Measurements from ENCODE around the gene PRKCB.

PRKCB gene

DNA sequence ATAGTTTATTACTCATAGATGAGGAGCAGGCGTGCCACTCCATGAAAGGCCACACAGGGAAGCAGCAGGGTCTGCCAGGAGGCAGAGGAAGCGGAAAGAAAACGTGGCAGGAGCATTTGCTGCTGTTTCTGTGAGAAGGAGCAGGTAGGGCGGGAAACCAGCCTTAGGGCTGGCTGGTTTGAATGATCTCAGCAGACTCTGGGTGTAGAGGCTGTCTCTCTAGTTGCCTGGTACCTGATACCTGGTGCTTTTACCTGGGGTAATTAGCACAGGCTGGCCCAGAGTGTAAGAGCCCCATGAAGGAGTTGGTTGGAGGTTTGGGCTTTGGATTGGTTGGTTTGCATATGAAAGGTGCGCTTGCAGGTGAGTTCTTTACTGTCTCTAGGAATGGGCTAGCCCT lies 215.3 kb downstream of the PRKCB start:
- no peak for DNase-seq (ENCODE audit: low spot score)

DNA sequence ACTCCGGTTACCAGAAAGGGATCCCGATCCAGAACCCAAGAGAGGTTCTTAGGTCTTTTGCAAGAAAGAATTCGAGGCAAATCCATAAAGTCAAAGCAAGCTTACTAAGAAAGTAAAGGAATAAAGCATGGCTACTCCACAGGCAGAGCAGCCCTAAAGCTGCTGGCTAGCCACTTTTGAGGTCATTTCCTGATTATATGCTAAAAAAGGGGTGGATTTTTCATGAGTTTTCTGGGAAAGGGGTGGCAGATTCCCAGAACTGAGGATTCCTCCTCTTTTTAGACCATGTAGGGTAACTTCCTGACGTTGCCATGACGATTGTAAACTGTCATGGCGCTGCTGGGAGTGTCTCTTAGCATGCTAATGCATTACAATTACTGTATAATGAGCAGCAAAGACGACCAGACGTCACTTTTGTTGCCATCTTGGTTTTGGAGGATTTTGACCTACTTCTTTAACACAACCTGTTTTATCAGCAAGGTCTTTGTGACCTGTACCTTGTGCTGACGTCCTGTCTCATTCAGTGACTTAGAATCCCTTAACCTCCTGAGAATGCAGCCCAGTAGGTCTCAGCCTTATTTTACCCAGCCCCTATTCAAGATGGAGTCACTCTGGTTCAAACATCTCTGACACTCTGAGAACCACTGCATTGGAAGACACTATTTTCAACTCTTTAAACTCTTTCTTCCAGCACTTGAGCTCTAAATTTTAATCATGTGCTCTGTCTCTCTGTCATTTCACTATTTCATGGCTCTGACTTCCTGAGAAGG lies 216.7 kb downstream of the PRKCB start:
- DNase-seq (ENCODE audit: low spot score): no peak

DNA sequence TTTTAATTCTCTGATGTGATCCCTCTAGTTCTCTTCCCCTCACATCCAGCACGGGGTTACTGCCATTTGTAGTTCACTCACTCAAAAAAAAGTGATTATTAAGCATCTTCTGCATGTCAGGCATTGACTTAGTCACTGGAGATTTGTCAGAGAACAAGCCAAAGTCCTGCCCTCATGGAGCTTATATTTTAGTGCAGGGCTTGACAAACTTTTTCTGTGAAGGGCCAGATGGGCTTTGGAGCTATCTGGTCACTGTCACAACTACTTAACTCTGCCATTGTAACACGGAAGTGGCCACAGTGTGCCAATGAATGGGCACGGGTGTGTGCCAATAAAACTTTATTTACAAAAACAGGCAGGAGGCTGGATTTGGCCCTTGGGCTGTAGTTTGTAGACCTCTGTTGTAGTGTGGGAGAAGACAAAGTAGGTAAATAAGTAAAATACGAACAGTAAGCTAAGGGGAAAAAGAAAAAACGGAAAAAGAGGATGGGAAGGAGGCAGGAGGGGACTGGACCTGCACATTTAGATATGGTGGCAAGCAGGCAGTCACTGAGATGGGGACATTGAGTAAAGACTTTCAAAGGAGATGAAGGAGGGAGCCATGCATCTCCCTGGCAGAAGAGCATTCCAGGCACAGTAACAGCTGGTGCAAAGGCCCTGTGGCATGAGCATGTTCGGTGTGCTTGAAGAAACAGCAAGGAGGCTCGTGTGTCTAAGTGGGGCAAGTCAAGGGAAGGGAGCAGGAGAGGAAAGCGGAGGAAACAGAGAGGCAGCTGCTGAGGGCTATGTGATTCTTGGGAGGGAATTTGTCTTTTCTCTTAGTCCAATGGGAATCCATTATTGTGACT lies 217.5 kb downstream of the PRKCB start:
- no peak for DNase-seq (ENCODE audit: low spot score)

DNA sequence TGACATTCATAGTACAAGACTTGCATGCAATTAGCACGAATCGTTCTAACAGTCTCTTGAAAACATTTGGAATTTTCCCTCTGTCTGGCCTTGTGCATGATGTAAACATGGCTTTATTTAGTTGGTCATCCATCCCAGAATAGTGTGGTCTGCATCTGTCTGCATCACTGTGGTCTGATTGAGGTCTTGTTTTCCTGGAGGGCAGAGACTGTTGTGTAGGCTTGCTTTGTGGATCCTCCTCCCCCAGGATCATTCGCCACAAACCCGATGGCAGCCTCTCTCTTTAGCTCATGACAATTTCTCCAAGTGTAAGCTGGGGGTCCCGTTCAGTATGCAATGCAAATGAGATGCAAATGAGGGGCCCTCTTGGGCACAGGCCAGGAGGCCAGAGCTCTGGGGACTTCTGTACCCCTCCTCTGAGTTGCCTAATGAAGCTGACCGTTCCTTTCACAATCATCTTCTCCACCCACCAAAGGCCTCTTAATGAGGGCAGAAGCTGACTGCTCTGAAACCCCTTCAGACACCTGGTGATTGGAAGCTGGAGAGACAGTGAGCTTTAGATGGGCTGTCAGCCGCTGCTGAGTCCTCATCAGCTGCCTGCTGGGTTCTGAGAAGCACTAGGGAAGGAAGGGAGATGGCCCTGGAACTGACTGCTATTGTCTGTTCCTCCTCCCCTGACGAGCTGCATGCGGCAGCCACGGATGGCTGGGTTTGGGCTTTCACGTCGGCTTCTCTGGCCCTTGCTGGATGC lies 219.1 kb downstream of the PRKCB start:
- DNase-seq (ENCODE audit: low spot score): no peak

DNA sequence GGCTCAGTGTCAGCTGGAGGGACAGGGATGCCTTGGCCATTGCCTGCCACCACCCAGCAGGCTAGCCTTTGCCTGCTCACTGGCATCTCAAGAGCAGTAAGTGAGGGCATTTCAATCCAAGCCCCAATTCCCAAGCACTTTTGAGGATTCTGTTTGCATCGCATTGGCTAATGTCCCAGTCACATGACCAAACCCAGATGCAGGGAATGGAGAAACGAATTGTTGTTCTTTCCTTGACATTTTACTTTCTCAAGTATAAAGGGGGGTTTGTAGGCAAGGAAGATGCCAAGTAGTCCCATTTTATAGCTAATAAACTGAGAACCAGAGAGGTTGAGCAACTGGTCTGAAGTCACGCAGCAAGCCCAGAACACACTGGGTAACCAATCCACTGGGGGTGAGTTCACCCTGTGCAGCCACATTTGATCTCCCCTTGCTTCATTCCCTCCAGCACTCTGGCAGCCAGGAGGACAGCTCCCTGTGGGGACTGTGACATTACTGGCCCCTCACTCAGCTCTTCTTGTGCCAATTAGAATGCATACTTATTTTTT lies 226.6 kb downstream of the PRKCB start:
- DNase-seq (ENCODE audit: low spot score): no peak

DNA sequence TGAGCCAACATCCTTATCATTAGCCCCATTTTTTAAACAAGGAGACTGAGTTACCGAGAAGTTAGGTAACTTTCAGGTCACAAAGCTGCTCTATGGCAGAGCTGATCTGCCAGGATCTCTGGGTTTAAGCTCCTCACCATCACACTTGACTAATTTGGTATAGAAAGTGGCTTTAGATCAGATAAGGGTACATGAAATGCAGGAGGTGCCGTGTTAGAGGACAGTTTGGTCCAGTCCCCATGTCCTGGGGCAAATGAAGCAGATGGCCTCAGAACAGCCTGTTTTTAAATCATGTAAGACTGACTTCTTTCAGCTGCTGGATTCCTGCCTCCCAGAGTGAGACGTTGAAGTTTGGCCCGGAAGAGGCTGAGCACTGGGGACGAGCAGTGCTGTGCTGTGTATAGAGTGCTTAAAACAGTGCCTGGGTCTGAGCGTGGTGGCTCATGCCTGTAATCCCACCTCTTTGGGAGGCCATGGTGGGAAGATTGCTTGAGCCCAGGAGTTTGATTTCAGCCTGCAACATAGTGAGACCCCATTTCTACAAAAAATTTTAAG lies 233.3 kb downstream of the PRKCB start:
- no peak for DNase-seq (ENCODE audit: low spot score)

DNA sequence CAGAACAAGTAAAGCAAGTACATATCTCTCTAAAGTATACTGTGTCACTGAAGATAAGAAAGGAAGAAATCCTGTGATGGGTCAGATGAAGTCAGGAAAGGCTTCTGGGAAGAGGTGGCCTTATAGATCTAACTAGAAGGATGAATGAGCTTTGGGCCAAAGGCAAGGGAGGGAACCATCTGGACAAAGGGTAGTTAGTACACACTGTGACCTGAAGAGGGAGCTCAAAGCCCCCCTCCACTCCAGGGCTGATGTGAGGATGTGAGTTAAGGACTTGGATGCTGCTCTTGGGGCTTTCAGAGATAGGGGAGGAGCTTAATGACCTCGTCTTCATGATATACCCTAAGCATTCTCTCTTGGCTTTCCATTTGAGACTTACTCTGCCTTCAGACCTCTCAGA lies 235.1 kb downstream of the PRKCB start:
- peak; percentile 51 for DNase-seq (ENCODE audit: low spot score)

DNA sequence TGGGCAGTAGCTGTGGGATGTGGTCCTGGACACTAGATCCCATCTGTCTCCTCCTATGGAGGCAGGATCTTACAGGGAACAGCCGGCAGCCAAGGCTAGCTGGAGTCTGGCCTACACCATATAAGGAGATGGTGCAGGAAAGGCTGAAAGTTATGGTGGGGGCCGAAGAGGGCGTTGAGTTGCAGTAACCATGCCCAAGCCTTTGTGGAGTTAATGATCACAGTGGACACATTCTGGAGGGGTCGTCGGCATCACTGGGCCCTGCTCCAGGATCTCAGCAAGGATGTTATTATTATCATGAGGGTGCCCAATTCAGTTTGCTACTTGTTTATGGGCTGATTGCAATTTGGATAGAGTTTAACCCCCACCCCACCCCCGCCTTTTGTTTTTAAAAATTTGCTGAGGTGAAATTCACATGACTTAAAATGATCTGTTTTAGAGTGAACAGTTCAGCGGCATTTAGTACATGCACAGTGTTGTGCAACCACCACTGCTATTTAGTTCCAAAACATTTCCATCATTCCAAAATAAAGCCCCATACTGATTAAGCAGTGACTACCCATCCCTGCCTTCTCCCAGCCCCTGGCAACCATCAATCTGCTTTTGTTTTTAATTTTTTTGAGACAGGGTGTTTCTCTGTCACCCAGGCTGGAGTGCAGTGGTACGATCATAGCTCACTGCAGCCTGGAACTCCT lies 236.0 kb downstream of the PRKCB start:
- DNase-seq (ENCODE audit: low spot score): no peak

DNA sequence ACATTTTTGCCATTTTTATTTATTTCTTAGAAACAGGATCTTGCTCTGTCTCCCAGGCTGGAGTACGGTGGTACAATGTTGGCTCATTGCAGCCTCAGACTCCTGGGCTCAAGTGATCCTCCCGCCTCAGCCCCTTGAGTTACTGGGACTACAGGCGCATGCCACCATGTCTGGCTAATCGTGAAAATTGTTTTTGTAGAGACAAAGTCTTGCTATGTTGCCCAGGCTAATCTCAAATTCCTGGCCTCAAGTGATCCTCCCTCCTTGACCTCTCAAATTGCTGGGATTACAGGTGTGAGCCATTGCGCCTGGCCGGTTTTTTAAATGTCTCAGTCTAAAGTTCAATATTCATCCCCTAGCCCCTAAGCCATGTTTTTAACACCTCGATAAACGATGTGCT lies 237.5 kb downstream of the PRKCB start:
- no peak for DNase-seq (ENCODE audit: low spot score)

DNA sequence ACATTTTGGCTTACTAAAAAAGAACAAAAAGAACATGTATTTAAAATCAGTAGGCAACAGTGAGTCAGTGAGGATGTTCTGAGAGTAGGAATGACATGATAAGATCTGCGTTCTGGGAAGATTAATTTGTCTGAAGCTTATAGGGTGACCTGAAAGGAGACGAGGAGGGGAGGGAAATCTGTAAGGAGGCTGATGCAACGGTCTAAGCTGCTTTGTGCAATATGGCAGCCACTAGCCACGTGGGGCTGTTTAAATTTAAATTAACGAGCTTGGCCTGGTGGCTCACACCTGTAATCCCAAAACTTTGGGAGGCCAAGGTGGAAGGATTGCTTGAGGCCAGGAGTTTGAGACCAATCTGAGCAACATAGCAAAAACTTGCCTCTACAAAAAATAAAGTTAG lies 238.8 kb downstream of the PRKCB start:
- DNase-seq (ENCODE audit: low spot score): no peak

DNA sequence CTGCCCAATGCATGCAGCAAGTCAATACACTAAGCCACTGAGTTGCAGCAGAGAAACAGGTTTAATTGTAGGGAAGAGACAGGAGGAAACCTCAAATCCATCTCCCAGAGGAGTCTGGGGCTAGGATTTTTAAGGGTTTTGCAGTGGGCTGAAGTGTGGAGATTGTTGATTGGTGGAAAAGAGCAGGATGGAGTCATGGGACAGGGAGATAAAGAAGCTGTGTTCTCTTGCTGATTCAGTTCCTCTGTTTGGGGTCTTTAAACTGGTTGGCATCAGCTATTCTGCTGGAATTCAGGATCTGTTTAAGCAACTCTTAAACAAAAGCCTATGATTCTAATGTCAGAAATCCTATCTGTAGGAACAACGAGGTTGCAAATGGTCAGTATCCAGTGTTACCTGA lies 239.5 kb downstream of the PRKCB start:
- no peak for DNase-seq (ENCODE audit: low spot score)

DNA sequence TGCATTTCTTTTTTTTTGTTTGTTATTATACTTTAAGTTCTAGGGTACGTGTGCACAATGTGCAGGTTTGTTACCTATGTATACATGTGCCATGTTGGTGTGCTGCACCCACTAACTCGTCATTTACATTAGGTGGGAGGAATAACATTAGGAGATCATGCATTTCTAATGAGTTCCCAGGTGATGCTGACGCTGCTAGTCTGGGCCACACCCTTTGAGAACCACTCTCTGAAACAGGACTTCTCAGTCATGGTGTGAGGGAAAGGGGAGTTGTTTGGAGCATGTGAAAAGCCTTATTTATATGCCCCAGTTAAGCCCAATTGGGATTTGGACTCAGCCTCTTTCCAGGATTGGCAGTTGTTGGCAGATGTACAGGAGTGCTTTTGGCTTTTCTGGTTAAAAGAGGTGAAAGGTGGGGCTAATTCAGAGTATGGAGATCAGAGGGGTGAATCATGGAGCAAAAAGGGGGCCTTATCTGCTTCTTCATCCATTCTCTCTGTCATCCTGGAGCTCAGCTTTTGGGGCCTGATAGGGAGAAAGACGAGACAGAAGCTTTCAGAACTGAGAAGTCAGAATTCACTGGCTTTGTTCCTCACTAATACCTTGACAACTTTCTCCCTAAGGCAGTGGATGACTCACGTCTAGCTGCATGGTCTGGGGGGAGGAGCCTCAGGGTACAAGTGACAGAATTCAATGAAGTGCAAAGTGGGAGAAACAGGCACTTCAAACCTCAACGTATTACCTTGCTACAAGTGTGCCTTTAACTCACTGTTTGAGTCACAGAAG lies 240.3 kb downstream of the PRKCB start:
- no peak for DNase-seq (ENCODE audit: low spot score)

DNA sequence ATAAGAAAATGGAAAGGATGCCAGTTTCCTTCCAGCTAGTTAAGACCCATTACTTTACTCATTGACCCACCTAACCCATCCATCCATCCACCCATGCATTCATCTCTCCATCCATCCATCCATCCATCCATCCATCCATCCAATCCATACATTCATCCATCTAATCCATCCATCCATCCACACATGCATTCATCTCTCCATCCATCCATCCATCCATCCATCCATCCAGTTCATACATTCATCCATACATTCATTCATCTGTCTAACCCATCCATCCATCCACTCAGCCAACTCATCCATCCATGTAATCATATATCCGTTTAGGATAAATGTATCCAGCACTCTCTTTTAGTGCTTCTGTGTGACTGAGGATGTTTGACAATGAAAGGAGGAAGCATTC lies 241.5 kb downstream of the PRKCB start:
- no peak for DNase-seq (ENCODE audit: low spot score)

DNA sequence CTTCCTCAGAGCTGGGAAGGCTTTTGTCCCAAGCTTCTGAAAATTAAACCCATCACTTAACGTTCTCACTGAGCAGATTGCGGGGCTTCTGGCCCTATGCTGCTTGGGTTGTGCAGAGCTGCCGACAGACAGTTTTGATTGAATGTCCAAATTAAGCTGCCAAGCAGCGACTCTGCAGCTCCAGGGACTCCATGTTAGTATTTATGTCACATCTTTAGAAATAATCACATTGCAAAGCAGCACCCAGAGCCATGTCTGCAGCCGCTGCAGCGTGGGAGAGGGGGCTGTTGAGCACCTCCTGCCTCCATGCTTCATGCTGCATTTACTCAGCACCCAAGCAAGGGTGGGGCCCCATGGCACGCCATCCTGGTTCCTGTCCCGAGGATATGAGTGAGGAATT lies 242.2 kb downstream of the PRKCB start:
- DNase-seq (ENCODE audit: low spot score): no peak

DNA sequence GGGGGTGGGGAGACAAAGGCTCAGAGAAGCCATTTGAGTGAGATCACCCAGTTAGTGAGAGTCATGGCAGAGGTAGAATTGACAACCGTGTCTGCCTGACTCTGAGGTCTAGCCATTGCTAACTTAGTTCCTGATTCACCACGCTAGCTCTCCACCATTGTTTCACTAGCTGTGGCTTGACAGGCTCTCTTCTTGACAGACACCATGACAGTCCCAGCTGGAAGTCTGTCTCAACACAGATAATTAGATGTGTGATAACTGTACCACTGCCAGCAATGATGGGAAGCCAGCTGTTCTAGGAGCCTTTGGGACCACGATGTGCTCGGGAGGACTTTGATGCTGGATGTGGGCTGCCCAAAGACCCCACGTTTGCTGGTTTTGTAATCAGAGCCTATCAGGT lies 249.9 kb downstream of the PRKCB start:
- DNase-seq (ENCODE audit: low spot score): no peak

DNA sequence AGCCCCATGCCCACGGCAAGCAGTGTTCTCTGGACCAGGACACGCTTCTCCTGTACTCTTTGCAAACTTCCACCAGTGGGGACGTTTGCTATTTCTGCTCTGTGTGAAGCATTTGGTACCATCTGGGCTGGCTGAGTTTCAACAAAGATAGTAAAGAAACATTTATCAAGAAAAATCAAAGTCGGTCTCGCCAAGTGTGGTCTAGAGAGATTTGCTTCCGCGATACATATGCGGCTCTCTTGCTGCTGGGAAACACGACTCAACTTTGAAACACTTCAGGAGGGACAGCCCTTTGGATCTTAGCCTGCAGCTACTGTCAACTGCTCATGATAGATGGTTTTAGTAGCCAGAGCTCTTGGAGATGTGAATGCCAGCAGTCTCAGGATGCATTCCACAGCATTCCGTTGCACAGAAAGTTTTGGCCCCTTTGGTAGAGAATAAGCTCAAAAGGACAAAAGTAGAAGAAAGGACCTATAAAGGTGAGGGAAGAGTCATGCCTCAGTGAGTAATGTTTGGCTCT lies 252.2 kb downstream of the PRKCB start:
- DNase-seq (ENCODE audit: low spot score): no peak

DNA sequence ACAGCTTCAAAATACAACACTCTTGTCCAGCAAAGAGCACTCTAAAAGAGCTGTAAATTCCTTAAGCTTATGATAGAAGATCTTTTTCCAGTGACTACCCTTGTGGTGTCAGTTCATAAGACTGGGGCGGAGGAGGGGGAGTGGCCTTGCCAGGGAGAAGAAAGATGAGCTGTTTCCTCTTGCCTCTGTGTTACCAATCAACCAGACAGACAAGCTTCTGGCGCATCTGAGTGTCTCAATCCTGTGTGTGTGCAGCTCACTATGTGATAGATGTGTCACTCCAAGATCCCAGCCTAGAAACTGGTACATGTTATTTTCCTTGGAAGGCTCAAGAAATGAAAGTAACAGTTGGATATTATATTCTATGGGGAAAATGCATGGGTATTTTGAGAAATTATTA lies 253.0 kb downstream of the PRKCB start:
- DNase-seq (ENCODE audit: low spot score): no peak

DNA sequence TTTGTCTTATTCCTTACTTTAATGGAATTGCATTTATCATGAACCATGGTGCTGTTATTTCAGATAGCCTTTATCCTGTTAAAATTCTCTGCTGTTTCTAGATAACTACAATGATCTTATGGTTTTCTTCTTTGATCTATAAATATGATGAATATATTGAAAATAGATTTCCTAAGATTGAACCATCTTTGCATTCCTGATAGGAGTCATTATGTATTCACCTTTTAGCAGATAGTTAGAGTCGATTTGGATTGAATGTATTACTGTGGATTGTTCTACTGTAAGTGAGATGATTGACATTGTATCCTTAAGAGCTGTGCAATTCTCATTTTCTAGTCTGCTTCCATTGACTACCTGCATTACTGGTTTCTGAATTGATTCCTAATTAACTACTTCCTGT lies 255.3 kb downstream of the PRKCB start:
- no peak for DNase-seq (ENCODE audit: low spot score)

DNA sequence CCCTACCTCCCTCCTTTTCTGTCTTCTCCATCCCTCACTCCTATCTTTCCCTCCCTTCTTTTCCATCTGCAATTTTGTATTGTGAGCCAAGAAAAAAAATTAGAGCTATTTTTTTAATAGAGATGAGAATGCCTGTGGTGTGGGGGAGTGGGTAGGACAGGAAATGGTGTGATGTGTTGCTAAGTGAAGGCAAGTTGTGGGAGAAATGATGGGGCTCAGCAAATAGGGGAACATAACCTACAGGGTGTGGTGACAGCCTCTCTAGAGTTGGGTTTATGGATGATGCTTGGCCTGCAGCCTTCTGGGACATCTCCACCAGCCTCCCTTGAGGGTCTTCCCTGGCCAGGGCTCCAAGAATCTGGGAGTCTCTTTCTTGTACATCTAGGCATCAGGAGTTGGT lies 257.3 kb downstream of the PRKCB start:
- no peak for DNase-seq (ENCODE audit: low spot score)

DNA sequence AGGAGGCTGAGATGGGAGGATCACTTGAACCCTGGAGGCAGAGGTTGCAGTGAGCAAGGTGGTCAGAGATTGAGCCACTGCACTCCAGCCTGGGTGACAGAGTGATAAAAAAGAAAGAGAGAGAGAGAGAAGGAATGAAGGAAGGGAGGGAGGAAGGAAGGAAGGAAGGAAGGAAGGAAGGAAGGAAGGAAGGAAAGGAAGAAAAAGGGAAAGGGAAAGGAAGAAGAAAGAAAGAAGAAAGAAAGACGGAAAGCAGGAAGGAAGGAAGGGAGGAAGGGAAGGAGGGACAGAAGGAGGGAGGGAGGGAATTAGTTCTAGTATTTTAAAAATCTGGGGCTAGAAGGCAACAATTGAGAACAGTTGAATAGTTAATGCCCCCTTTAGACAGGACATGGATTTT lies 258.9 kb downstream of the PRKCB start:
- no peak for DNase-seq (ENCODE audit: low spot score)

DNA sequence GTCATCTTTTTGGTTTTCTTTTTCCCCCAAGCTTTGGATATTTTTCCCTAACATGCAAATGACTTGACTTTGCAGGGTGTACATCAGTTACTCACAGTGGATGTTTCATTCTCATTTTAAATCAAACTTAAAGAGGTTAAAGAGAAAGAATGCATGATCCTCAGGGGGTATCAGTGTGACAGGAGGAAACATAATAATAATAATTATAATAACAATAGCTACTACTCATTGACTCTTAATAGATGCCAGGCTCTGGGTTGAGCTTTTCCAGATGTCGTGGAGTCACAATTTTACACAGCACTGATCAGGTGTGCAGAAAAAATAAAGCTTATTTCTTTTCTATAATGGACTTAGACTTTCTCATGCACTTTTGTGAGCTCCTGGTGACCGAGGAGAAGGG lies 263.1 kb downstream of the PRKCB start:
- no peak for DNase-seq (ENCODE audit: low spot score)

Measured in globus pallidus (tissue), 1 donor.